Measurements from ENCODE around the gene FALEC.

FALEC gene

DNA sequence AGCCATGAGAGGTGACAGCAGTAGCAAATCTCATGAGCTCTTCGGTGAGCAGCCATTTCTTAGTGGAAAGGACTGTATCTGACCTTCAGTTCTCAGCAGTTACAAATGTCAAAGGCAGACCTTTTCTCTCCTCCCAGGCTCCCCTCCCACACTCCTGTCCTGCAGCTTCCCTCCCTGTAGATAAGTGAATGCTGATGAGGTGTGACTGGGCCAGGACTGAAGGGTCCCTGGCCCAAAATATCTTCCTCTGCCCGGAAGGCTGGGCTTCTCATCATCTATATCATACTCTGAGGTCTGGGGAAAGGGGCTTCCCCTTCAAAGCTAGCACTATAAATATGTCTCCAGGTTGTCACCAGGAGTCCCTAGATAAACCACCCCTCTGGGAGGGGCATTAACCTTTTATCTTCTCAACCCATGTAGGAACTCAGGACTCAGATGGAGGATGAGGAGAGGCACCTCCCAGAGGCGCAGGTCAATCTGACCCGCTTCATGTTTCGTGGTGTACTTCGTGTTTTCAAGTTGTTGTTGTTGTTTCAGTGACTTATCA lies 30.0 kb downstream of the FALEC start:
- DNase-seq (ENCODE audit: low read depth in 2 of 2), result no peak

DNA sequence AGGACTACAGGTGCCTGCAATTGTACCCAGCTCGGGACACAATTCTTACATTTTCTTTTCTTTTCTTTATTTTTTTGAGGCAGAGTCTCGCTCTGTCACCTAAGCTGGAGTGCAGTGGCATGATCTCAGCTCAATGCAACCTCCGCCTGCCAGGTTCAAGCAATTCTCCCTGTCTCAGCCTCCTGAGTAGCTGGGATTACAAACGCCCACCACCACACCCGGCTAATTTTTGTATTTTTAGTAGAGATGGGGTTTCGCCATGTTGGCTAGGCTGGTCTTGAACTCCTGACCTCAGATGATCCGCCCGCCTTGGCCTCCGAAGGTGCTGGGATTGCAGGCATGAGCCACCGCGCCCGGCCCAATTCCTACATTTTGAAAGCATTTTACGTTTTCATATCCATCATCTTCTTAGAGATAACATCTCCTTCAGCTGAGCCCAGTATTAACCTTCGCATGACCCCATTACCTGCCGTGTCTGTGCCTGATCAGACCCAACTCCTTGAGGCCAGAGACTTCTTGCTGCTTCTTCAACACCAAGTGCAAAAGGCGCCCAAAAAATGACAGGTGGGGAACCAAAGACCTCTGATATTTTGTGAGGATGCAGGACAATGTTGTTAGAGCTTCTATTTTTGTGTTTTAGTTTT lies 30.9 kb downstream of the FALEC start:
- DNase-seq (ENCODE audit: low read depth in 2 of 2), result no peak

DNA sequence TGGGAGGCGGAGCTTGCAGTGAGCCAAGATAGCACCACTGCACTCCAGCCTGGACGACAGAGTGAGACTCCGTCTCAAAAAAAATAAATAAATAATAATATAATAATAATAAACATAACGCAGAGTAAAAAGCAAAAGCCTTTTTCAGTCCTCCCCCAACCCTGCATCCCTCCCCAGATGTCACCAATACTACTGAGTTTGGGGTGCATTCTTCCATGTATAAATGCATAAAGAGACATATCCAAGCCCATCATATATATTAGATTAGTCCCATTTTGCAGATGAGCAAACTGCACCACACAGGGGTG lies 32.7 kb downstream of the FALEC start:
- DNase-seq (ENCODE audit: low read depth in 2 of 2), result no peak

DNA sequence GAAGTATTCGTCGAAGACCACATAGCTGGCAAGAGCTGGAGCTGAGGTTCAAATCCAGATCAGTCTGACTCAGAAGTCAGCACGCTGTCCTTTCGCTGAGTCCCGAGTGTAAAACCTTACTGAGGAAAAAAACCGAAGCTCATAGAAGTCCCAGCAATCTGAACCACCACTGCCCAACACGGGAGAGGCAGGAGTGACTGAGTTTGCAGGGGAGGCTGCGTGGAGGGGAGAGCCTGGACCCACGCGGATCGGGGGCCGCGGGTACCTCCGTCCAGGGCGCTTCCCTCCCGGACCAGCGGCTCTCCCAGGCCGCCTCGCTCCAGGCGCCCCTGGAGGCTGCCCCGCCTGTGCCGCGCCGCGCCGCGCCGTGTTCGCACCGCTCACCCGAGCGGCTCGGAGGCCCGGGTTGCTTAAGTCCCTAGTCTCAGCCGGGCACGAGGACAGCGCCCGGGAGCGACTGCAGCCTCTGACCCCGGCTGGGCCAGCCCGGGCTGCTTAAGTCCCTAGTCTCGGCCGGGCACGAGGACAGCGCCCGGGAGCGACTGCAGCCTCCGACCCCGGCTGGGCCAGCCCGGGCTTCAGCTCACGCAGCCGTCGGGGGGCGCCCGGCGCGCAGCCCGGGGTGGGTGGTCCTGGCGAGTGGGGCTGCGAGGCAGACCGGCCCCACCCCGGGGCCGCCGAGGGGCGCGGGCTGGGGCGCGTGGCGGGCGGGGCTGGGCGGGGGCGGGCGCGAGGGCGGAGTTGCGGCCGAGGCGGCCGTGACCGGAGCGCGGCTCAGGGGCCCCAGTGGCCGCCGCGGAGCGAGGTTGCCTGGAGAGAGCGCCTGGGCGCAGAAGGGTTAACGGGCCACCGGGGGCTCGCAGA lies 33.3 kb downstream of the FALEC start, which contains the start of gene ADAMTSL4:
Gene ADAMTSL4, plus strand, starts transcription at position 777 of the 864 bp plus-strand sequence. CDS start 2,881 bp downstream, outside the sequence.
- DNase-seq (ENCODE audit: low read depth in 2 of 2), result no peak

DNA sequence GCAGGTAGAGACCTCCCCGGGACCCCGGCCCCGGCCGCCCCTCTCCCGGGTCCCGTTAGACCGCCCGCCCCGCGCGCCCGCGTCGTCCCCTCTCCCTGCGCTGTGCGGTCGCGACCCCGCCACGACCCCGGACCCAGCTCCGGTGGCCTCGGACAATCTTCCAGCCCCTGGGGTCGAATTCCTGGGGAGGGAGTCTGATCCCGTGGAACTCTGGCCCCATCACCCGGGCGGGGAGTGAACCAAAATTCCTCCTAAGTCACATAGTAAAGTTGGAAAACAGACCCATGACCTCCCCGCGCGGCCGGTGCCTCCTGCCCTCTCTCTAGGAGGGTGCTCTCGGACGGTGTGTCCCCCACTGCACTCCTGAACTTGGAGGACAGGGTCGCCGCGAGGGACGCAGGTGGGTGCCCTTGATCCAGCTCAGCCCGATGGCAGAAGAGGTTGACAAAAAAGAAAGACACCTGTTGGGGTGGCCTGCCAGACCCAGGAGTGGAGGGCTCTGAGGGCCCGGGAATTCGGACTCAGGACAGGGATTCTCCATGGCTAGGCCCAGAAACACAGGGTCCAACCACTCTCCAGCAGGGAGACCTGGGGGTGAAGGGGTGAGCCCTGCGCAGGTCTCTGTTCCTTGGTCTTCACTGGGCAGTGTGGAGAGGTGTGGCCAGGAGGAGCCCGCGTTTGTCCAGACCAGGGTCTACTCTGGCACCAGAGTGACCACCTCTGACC lies 34.1 kb downstream of the FALEC start:
- no peak for DNase-seq (ENCODE audit: low read depth in 2 of 2)

DNA sequence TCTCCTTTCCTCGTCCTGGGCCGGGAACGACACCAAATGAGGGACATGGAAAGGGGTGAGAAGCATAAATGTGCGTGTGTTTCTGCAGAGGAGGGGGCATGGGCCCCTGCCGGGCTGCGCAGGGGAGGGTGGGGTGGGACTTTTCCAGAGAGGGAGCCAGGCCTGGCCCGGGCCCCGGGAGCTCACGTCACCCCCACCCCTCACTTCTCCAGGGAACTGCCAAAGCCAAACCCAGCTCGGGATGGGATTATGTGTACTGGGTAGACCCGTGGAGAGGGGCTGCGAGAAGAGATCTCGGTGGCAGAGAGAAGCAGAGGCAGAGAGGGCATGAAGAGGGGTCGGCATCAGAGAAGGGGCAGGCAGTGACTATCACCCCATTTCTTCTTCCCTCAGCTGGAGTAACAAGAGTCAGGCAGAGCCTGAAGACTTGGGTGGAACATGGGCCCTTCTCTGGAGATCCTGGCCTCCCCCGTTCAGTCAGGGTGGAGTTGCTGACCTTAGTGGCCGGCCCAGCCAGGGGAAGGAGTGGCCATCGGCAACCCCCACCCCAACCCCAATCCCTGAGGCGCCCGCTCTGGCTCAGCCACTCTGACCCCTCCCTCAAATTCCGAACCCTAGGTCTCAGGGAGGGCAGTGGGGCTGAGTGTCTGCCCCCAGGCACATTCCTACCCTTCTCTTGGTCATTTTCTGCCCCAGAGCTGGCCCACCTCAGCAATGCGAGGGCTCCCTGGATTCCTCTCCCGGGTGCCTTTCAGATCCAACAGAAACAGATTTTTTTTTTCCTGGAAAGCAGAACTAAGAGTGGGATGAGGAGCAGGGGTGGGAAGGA lies 34.9 kb downstream of the FALEC start:
- no peak for DNase-seq (ENCODE audit: low read depth in 2 of 2)

DNA sequence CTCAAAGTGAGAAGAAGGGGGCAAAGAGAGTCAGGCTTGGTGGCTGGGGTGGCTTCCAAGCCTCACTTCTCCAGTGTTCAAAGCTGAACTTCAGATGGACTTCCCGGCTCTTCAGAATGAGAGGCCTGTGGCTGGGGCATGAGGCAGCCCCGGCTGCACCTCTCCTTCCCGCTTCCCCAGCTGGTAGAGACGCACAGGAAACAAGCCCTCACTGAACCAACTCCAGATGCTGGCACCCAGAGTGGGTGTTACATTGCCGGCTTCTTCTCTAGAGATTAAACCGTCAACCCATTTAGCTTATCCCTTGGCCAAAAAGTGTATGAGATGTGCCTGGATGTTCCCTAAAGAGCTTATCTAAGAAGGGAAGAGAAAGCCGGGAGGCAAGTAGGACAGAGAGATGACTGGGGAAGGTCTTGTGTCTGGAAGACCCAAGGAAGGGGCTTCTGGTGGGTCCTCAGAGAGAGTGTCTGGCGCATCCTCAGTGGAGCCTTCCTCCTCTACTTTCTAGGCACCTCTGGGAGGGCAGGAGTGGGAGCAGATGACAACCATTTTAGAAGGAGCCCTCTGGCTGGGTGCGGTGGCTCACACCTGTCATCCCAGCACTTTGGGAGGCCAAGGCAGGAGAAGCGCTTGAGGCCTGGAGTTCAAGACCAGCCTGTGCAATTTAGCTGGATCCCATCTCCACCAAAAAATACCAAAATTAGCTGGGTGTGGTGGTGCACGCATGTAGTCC lies 35.7 kb downstream of the FALEC start:
- DNase-seq (ENCODE audit: low read depth in 2 of 2), result no peak

DNA sequence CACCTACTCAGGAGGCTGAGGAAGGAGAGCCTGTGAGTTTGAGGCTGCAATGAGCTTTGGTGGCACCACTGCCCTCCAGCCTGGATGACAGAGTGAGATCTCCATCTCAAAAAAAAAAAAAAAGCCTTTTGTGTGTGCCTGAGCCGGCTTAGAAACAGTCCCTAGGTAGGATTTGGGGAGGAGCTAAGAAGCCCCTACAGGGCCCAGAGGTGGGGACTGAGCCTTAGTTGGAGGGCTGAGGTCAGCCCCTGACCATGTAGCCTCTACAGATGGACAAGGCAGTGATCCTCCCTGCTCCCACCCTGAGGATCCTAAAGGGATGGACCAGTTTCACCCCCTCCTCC lies 36.2 kb downstream of the FALEC start:
- no peak for DNase-seq (ENCODE audit: low read depth in 2 of 2)

DNA sequence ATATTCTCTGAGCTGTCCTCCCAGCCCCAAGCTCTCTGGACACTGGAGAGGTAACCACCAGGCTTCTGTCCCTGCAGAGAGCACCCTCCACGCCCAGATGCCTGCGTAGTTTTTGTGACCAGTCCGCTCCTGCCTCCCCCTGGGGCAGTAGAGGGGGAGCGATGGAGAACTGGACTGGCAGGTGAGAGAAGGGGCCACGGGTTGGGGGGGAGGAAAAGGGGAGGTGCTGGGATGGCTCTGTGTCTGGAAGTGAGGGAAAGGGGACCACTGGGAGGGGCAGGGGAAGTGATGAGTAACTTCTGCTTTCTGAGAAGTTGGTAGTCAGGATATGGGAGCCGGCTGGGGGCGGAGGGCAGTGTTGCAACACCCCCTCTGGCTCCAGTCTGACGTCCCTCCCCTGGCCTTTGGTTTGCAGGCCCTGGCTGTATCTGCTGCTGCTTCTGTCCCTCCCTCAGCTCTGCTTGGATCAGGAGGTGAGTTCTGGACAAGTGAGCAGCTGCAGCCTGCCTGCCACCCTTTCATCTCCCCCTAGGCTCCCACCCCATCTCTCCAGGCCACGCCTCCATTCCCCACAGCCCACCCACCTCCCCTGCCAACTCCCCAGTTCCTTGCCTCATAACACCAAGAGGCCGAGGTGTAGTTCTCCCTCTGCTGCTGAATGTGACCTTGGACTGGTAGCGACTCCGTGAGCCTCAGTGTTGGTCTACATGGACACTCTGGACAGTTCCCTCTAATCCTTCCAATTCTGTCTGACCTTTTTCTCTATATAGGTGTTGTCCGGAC lies 36.8 kb downstream of the FALEC start:
- no peak for DNase-seq (ENCODE audit: low read depth in 2 of 2)

DNA sequence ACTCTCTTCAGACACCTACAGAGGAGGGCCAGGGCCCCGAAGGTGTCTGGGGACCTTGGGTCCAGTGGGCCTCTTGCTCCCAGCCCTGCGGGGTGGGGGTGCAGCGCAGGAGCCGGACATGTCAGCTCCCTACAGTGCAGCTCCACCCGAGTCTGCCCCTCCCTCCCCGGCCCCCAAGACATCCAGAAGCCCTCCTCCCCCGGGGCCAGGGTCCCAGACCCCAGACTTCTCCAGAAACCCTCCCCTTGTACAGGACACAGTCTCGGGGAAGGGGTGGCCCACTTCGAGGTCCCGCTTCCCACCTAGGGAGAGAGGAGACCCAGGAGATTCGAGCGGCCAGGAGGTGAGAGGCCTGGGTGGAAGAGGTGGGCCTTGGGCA lies 37.3 kb downstream of the FALEC start:
- no peak for DNase-seq (ENCODE audit: low read depth in 2 of 2)

DNA sequence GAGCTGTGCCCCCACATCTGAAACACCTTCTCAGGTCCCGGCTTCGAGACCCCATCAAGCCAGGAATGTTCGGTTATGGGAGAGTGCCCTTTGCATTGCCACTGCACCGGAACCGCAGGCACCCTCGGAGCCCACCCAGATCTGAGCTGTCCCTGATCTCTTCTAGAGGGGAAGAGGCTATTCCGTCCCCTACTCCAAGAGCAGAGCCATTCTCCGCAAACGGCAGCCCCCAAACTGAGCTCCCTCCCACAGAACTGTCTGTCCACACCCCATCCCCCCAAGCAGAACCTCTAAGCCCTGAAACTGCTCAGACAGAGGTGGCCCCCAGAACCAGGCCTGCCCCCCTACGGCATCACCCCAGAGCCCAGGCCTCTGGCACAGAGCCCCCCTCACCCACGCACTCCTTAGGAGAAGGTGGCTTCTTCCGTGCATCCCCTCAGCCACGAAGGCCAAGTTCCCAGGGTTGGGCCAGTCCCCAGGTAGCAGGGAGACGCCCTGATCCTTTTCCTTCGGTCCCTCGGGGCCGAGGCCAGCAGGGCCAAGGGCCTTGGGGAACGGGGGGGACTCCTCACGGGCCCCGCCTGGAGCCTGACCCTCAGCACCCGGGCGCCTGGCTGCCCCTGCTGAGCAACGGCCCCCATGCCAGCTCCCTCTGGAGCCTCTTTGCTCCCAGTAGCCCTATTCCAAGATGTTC lies 38.0 kb downstream of the FALEC start:
- no peak for DNase-seq (ENCODE audit: low read depth in 2 of 2)

DNA sequence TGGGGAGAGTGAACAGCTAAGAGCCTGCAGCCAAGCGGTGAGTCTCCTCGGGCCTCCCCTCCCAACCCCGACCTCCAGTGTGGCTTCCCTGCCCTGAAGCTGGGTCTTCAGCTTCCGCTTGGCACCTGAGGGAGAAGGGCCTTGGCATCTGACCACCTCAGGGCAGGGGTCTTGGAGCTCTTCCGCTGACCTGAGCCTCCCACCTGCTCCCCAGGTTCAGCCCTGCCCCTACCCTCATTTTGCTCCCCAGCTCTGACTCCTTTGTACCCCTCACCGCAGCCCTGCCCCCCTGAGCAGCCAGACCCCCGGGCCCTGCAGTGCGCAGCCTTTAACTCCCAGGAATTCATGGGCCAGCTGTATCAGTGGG lies 38.5 kb downstream of the FALEC start:
- no peak for DNase-seq (ENCODE audit: low read depth in 2 of 2)

DNA sequence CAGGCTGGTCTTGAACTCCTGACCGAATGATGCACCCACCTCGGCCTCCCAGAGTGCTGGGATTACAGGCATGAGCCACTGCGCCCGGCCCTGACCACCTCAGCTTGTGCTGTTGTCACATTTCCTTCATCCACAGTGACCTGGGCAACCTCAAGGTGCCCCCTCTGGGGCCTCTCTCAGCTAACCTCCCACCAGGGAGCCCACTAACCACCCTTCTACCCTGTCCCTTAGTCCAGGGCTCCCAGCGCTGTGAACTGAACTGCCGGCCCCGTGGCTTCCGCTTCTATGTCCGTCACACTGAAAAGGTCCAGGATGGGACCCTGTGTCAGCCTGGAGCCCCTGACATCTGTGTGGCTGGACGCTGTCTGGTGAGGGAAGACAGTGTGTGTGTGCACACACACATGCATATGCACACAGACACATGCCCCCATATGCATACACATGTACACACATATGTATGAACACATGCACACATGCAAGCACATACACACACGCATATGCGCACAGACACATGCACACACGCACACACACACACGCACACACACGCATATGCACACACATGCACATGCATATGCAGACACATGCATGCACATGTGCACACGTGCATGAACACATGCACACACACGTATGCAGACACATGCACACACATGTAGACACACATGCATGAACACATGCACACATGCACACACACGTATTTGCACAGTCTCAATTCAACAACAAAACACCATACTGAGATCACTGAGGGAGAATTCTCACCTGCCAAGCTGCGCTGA lies 39.8 kb downstream of the FALEC start:
- DNase-seq (ENCODE audit: low read depth in 2 of 2), result no peak

DNA sequence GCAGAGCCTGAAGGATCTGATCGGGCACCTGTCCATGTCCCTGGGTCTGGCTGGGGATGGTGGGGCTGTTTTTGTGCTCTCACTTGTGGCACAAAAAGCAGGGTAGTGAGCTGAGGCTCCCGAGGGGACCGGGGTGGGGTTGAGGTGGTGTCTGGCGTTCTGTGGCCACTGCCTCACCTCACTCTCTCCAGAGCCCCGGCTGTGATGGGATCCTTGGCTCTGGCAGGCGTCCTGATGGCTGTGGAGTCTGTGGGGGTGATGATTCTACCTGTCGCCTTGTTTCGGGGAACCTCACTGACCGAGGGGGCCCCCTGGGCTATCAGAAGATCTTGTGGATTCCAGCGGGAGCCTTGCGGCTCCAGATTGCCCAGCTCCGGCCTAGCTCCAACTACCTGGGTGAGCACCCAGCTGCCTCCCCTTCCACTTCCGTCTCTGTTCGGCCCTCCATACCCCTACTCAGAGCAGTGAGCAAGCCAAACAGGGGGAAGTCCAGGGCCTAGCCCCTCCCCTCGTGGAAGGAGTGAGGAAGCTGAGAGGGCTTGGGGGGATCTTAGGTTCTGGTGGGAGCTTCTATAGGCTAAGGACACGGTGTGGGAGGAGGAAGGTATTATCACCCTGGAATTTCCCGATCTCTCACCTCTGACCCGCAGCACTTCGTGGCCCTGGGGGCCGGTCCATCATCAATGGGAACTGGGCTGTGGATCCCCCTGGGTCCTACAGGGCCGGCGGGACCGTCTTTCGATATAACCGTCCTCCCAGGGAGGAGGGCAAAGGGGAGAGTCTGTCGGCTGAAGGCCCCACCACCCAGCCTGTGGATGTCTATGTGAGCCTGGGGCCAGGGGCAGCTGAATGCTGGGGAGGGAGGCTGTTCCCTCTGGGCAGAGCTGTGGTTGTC lies 40.7 kb downstream of the FALEC start:
- DNase-seq (ENCODE audit: low read depth in 2 of 2), result no peak

DNA sequence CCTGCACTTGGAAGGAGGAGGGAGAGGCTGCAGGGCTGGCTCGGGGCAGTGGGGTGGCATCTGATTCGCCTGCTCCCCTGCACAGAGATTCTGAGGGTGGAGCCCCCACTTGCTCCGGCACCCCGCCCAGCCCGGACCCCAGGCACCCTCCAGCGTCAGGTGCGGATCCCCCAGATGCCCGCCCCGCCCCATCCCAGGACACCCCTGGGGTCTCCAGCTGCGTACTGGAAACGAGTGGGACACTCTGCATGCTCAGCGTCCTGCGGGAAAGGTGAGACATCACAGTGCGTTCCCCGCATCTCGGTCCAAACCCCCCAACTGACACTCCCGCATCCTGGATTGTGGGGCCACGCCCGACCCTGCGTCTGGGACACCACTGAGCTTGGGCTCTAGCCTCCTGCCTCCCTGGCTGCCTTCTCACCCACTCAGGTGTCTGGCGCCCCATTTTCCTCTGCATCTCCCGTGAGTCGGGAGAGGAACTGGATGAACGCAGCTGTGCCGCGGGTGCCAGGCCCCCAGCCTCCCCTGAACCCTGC lies 41.6 kb downstream of the FALEC start:
- no peak for DNase-seq (ENCODE audit: low read depth in 2 of 2)

DNA sequence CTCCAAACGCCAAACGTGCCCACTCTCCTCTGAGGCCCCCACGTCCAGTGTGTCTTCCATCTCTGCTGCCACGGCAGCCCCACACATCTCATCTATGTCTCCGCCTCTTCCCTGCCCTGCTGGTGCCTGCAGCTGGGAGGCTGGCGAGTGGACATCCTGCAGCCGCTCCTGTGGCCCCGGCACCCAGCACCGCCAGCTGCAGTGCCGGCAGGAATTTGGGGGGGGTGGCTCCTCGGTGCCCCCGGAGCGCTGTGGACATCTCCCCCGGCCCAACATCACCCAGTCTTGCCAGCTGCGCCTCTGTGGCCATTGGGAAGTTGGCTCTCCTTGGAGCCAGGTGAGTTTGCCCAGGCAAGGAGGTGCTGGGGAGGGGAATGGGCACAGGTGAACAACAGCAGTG lies 42.3 kb downstream of the FALEC start:
- DNase-seq (ENCODE audit: low read depth in 2 of 2), result no peak

DNA sequence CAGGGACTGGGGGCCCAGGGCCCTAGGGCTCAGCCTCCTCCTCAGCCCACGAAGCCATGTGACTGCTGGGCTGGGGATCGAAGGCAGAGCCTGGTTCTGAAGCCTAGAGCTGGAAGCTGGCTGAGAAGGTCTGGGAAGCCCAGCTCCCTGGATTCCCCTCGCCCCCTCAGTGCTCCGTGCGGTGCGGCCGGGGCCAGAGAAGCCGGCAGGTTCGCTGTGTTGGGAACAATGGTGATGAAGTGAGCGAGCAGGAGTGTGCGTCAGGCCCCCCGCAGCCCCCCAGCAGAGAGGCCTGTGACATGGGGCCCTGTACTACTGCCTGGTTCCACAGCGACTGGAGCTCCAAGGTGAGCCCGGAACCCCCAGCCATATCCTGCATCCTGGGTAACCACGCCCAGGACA lies 42.8 kb downstream of the FALEC start:
- DNase-seq (ENCODE audit: low read depth in 2 of 2), result no peak
